HAP-1 (cell line): Measurements from ENCODE around the gene RNF152.
"Not testable (repeated sequence)": the region's sequence is repeated elsewhere in the genome, so short reads cannot be mapped to it uniquely, and the experiment has no call there.

Experiments used
- DNase-seq, 2 experiments: peaks; one replicate each; pipeline ENCODE4 v3.0.0-alpha.2; 2016 to 2020; ENCODE audit warnings: low spot score in 2 of 2
- H3K27me3 ChIP-seq: fragments of 250-450 bp; sonication (Bioruptor Pico); 2 replicates; pipeline ENCODE4 v1.5.1; 2020; ENCODE audit warnings: low read depth, mild to moderate bottlenecking, moderate library complexity
- H3K36me3 ChIP-seq: fragments of 250-450 bp; sonication (Bioruptor Pico); replicated peaks from 2 replicates; pipeline ENCODE4 v1.5.1; 2020; ENCODE audit warnings: mild to moderate bottlenecking
- H3K4me1 ChIP-seq: fragments of 250-450 bp; sonication (Bioruptor Pico); 2 replicates; pipeline ENCODE4 v1.5.1; 2020; ENCODE audit warnings: mild to moderate bottlenecking
- H3K4me3 ChIP-seq: fragments of 250-450 bp; sonication (Bioruptor Pico); 2 replicates; pipeline ENCODE4 v1.5.1; 2020; ENCODE audit warnings: mild to moderate bottlenecking, moderate library complexity
- H3K9me3 ChIP-seq: fragments of 250-450 bp; sonication (Bioruptor Pico); 2 replicates; pipeline ENCODE4 v1.5.1; 2020; ENCODE audit warnings: mild to moderate bottlenecking, moderate library complexity
- in situ Hi-C: fragments of 300-500 bp; cut with MboI; formaldehyde crosslinking; loops from 3 replicates; pipeline ENCODE4 v1.14.3; 2020; ENCODE audit warnings: low sequenced_read_pairs, inconsistent platforms, mixed read lengths

The RNF152 gene

GRCh38 chr18:61797696-61798590 is 94.9 kb downstream of the RNF152 start:
- peak; percentile 67 to 98 for DNase-seq
- H3K4me3 ChIP-seq = no peak overlapping the region
- H3K27me3 ChIP-seq = no peaks in the 10 kb centered on the region
- no peaks in the 10 kb centered on the region for H3K9me3 ChIP-seq
- H3K36me3 ChIP-seq = no peaks in the 10 kb centered on the region
- H3K4me1 ChIP-seq = peaks cover 31% of the 10 kb centered on the region
- in situ Hi-C loops = no loop called here

DNA sequence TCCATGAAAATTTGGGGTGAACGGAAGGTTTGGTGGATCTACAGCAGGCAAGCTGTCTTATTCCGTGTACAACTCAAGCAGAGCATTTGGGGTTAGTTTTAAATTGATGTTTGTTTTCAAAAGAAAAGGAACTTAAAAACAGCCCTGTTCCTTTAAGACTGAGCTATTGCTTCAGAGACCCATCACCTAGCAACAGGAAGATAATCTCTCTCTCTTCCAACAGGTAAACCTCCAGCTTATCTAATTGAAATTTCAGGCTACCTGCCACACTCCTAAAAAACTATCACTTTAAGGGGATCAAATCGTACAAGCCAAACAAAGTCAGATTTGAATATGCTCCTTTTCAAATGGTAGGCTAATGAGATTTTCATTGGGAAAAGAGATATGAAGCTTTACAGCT is 101.8 kb downstream of the RNF152 start:
- DNase-seq = no peak
- in situ Hi-C loops = no loop called here
- no peak overlapping the region for H3K4me3 ChIP-seq
- H3K27me3 ChIP-seq = no peaks in the 10 kb centered on the region
- H3K4me1 ChIP-seq = peaks cover 3% of the 10 kb centered on the region; the same call in 1 of the 2 replicates
- H3K36me3 ChIP-seq = no peaks in the 10 kb centered on the region
- no peaks in the 10 kb centered on the region for H3K9me3 ChIP-seq

- H3K36me3 ChIP-seq, H3K4me3 ChIP-seq, in situ Hi-C loops, H3K27me3 ChIP-seq, H3K4me1 ChIP-seq, H3K9me3 ChIP-seq, DNase-seq: not testable (repeated sequence)
These were observed 105.7 kb downstream of the RNF152 start for GRCh38 chr18:61787011-61787670.

GRCh38 chr18:61785588-61785987 is 107.2 kb downstream of the RNF152 start:
- Histone ChIP-seq H3K4me1 (no peaks in the 10 kb centered on the region), H3K4me3 (no peak overlapping the region), H3K36me3 (no peaks in the 10 kb centered on the region), H3K9me3 (no peaks in the 10 kb centered on the region), H3K27me3 (no peaks in the 10 kb centered on the region)
- no peak for DNase-seq
- in situ Hi-C loops = no loop called here

DNA sequence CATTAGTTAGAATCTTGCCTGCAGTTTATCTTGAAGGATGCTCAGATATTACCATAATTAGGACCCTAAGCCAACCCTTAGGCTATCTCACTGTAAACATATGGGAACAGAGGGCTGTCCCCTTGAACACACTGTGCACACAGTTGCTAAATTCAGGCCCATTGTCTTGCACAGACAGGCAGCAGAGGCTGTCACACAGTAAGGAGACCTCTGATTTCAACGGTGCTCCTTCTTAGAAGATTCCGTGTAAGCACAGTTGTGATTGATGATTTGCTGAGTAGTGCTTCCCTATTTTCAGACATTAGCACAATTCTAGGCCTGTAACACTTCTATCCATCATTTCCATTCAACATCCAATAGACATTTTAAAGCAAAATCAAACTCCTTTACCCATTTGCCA is 108.0 kb downstream of the RNF152 start:
- Histone ChIP-seq H3K36me3 (no peaks in the 10 kb centered on the region), H3K9me3 (no peaks in the 10 kb centered on the region), H3K4me1 (no peaks in the 10 kb centered on the region), H3K27me3 (no peaks in the 10 kb centered on the region), H3K4me3 (no peak overlapping the region)
- in situ Hi-C loops = no loop called here
- DNase-seq = no peak

GRCh38 chr18:61782545-61782944 is 110.3 kb downstream of the RNF152 start:
- Histone ChIP-seq H3K4me3 (no peak overlapping the region), H3K4me1 (no peaks in the 10 kb centered on the region), H3K27me3 (no peaks in the 10 kb centered on the region), H3K36me3 (no peaks in the 10 kb centered on the region), H3K9me3 (no peaks in the 10 kb centered on the region)
- DNase-seq = no peak
- in situ Hi-C loops = no loop called here

- DNase-seq, H3K4me1 ChIP-seq, H3K27me3 ChIP-seq, H3K9me3 ChIP-seq, H3K36me3 ChIP-seq, H3K4me3 ChIP-seq, in situ Hi-C loops: not testable (repeated sequence)
These were observed 116.6 kb downstream of the RNF152 start for GRCh38 chr18:61776201-61776600.

GRCh38 chr18:61774846-61775245 is 118.0 kb downstream of the RNF152 start:
- H3K4me3 ChIP-seq = no peak overlapping the region
- H3K4me1 ChIP-seq = peaks cover 2% of the 10 kb centered on the region; the same call in 1 of the 2 replicates
- H3K9me3 ChIP-seq = no peaks in the 10 kb centered on the region; the same call in 1 of the 2 replicates
- no peak for DNase-seq
- H3K27me3 ChIP-seq = no peaks in the 10 kb centered on the region
- in situ Hi-C loops = no loop called here
- no peaks in the 10 kb centered on the region for H3K36me3 ChIP-seq

DNA sequence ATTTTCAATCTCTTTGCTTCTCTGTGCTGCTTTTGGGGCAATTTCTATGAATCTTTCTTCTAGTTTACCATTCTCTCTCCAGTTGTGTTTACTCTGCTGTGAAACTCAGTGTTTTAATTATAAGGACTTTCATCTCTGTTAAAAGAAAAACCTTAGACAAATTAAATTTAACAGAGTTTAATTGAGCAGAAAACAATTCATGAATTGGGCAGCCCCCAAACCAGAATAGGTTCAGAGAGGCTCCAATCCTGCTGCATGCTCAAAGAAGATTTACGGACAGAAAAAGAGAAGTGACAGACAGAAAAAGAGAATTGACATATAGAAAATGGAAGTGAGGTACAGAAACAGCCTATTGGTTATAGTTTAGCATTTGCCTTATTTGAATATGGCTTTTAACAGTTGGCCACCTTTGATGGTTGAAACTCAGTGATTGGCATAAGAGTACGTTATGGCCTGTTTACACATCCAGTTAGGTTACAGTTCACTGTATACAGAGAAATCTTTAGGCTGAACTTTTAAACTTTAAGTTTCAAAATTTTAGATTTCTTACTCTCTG is 120.4 kb downstream of the RNF152 start:
- in situ Hi-C loops = no loop called here
- no peaks in the 10 kb centered on the region for H3K36me3 ChIP-seq
- DNase-seq = no peak

GRCh38 chr18:61771861-61772260 is 120.9 kb downstream of the RNF152 start:
- H3K4me3 ChIP-seq = no peak overlapping the region
- no peaks in the 10 kb centered on the region for H3K27me3 ChIP-seq
- no peaks in the 10 kb centered on the region for H3K36me3 ChIP-seq
- H3K4me1 ChIP-seq = peaks cover 2% of the 10 kb centered on the region; the same call in 1 of the 2 replicates
- in situ Hi-C loops = no loop called here
- DNase-seq = no peak
- no peaks in the 10 kb centered on the region; the same call in 1 of the 2 replicates for H3K9me3 ChIP-seq

More for the DNA sequence above, 120.4 kb downstream of the RNF152 start:
- Histone ChIP-seq H3K27me3 (no peaks in the 10 kb centered on the region), H3K9me3 (no peaks in the 10 kb centered on the region; the same call in 1 of the 2 replicates), H3K4me3 (no peak overlapping the region), H3K4me1 (peaks cover 2% of the 10 kb centered on the region; the same call in 1 of the 2 replicates)

GRCh38 chr18:61770279-61770678 is 122.5 kb downstream of the RNF152 start:
- no peaks in the 10 kb centered on the region for H3K27me3 ChIP-seq
- in situ Hi-C loops = no loop called here
- H3K4me3 ChIP-seq = no peak overlapping the region
- peaks cover 2% of the 10 kb centered on the region; the same call in 1 of the 2 replicates for H3K4me1 ChIP-seq
- no peaks in the 10 kb centered on the region for H3K9me3 ChIP-seq
- no peak for DNase-seq
- H3K36me3 ChIP-seq = no peaks in the 10 kb centered on the region

- no peaks in the 10 kb centered on the region for H3K27me3 ChIP-seq
- H3K4me1 ChIP-seq = no peaks in the 10 kb centered on the region
- no peaks in the 10 kb centered on the region for H3K36me3 ChIP-seq
- no peaks in the 10 kb centered on the region for H3K9me3 ChIP-seq
- in situ Hi-C loops = no loop called here
- no peak for DNase-seq
- H3K4me3 ChIP-seq = no peak overlapping the region
These were observed 126.4 kb downstream of the RNF152 start for GRCh38 chr18:61766266-61766884.

GRCh38 chr18:61765097-61765496 is 127.7 kb downstream of the RNF152 start:
- Histone ChIP-seq H3K36me3 (no peaks in the 10 kb centered on the region), H3K27me3 (no peaks in the 10 kb centered on the region), H3K4me1 (no peaks in the 10 kb centered on the region), H3K4me3 (no peak overlapping the region), H3K9me3 (no peaks in the 10 kb centered on the region)
- in situ Hi-C loops = no loop called here
- no peak for DNase-seq
